Tongue (tissue), 2 donors: ENCODE measurements around the gene DDX47. TPM values are rescaled to one million over a fixed set of nuclear protein-coding genes. Genes with fewer than 3 reads are reported as not detected.

Source experiments
- DNase-seq: peaks from one replicate; pipeline ENCODE4 v3.0.0-alpha.2; 2015
- total RNA-seq: library from RNA; depleted of rRNA; stranded (reverse); fragments of >200 nt; gene quantifications from one replicate; pipeline ENCODE4 v1.2.3, GENCODE V29; 2014

The DDX47 gene
- 71.2 TPM for total RNA-seq

- peak; percentile 98 for DNase-seq
Measured at GRCh38 chr12:12813120-12814101, at the start of gene DDX47. Gene DDX47, plus strand, starts transcription at chr12:12813346. Its CDS starts 22 bp downstream, at chr12:12813368.

- DNase-seq, result no peak
Measured at GRCh38 chr12:12764824-12765223, 48.3 kb upstream of the DDX47 start.

- DNase-seq, result no peak
Measured at GRCh38 chr12:12770262-12770661, 42.9 kb upstream of the DDX47 start.

GRCh38 chr12:12774791-12775190 lies 38.4 kb upstream of the DDX47 start:
- no peak for DNase-seq

- DNase-seq, result no peak
Measured at GRCh38 chr12:12776261-12776660, 36.9 kb upstream of the DDX47 start.

GRCh38 chr12:12777092-12777491 lies 36.1 kb upstream of the DDX47 start:
- DNase-seq, result no peak

GRCh38 chr12:12779007-12779406 lies 34.1 kb upstream of the DDX47 start:
- DNase-seq, result no peak

- DNase-seq, result peak; percentile 47
Measured at GRCh38 chr12:12779529-12779928, 33.6 kb upstream of the DDX47 start.

- DNase-seq, result no peak
Measured at GRCh38 chr12:12784116-12784515, 29.0 kb upstream of the DDX47 start.

GRCh38 chr12:12784911-12785814 lies 28.0 kb upstream of the DDX47 start, which contains the start of gene APOLD1:
Gene APOLD1, plus strand, starts transcription at chr12:12785659. Its CDS starts 33 bp downstream, at chr12:12785692.
- peak; percentile 29 for DNase-seq

- no peak for DNase-seq
Measured at GRCh38 chr12:12786351-12786705, 26.8 kb upstream of the DDX47 start.

GRCh38 chr12:12786706-12787601 lies 26.2 kb upstream of the DDX47 start:
- DNase-seq, result peak; percentile 91

GRCh38 chr12:12788131-12788530 lies 25.0 kb upstream of the DDX47 start:
- peak; percentile 11 for DNase-seq

GRCh38 chr12:12788675-12789368 lies 24.3 kb upstream of the DDX47 start:
- DNase-seq, result peak; percentile 90

GRCh38 chr12:12790956-12791355 lies 22.2 kb upstream of the DDX47 start:
- no peak for DNase-seq

- DNase-seq, result peak; percentile 51
Measured at GRCh38 chr12:12791756-12792369, 21.3 kb upstream of the DDX47 start.

GRCh38 chr12:12792421-12792820 lies 20.7 kb upstream of the DDX47 start:
- DNase-seq, result no peak

- DNase-seq, result no peak
Measured at GRCh38 chr12:12794686-12795085, 18.5 kb upstream of the DDX47 start.

- no peak for DNase-seq
Measured at GRCh38 chr12:12796171-12796570, 17.0 kb upstream of the DDX47 start.

- no peak for DNase-seq
Measured at GRCh38 chr12:12796928-12797793, 16.0 kb upstream of the DDX47 start.
